Ishikawa (cell line): Measurements from ENCODE around the gene GRID2IP.

Experiments
- CEBPB ChIP-seq: IDR thresholded peaks from 2 replicates; pipeline ENCODE4 v1.6.1; 2012
- CREB1 ChIP-seq: IDR thresholded peaks from 2 replicates; pipeline ENCODE4 v1.6.1; 2012; ENCODE audit warnings: low read depth
- EGR1 ChIP-seq: IDR thresholded peaks from 2 replicates; pipeline ENCODE4 v1.6.1; 2012
- EP300 ChIP-seq: IDR thresholded peaks from 2 replicates; pipeline ENCODE4 v1.6.1; 2012; ENCODE audit warnings: borderline replicate concordance
- FOXM1 ChIP-seq: IDR thresholded peaks from 2 replicates; pipeline ENCODE4 v1.6.1; 2012; ENCODE audit warnings: low read depth, borderline replicate concordance
- MAX ChIP-seq: IDR thresholded peaks from 2 replicates; pipeline ENCODE4 v1.6.1; 2012
- NFIC ChIP-seq: IDR thresholded peaks from 2 replicates; pipeline ENCODE4 v1.6.1; 2012
- RAD21 ChIP-seq: IDR thresholded peaks from 2 replicates; pipeline ENCODE4 v1.6.1; 2012; ENCODE audit warnings: low read depth
- REST ChIP-seq: IDR thresholded peaks from 2 replicates; pipeline ENCODE4 v1.6.1; 2012; ENCODE audit warnings: low read depth, mild to moderate bottlenecking
- TAF1 ChIP-seq: IDR thresholded peaks from 2 replicates; pipeline ENCODE4 v1.6.1; 2012; ENCODE audit warnings: low read depth, mild to moderate bottlenecking
- TCF12 ChIP-seq: IDR thresholded peaks from 2 replicates; pipeline ENCODE4 v1.6.1; 2012; ENCODE audit warnings: low read depth
- TEAD4 ChIP-seq: IDR thresholded peaks from 2 replicates; pipeline ENCODE4 v1.6.1; 2012
- USF1 ChIP-seq: IDR thresholded peaks from 2 replicates; pipeline ENCODE4 v1.6.1; 2012
- YY1 ChIP-seq: IDR thresholded peaks from 2 replicates; pipeline ENCODE4 v1.6.1; 2012; ENCODE audit warnings: low read depth
- ZBTB7A ChIP-seq: IDR thresholded peaks from 2 replicates; pipeline ENCODE4 v1.6.1; 2012; ENCODE audit warnings: low read depth

GRID2IP gene

GRCh38 chr7:6508950-6509349 is 42.3 kb downstream of the GRID2IP start:
- no peak for TF ChIP-seq TAF1

GRCh38 chr7:6508539-6508938 is 42.7 kb downstream of the GRID2IP start:
- TF ChIP-seq TCF12 (no peak), ZBTB7A (no peak), FOXM1 (no peak)

- no peak for TF ChIP-seq TCF12
- TF ChIP-seq TAF1, result no peak
- TF ChIP-seq NFIC, result no peak
- TF ChIP-seq CREB1, result no peak
- TF ChIP-seq YY1, result no peak
- no peak for TF ChIP-seq EP300
- TF ChIP-seq CEBPB, result no peak
- TF ChIP-seq FOXM1, result no peak
- TF ChIP-seq USF1, result no peak
- no peak for TF ChIP-seq REST
- no peak for TF ChIP-seq TEAD4
- TF ChIP-seq MAX, result no peak
- TF ChIP-seq EGR1, result no peak
- TF ChIP-seq RAD21, result no peak
- TF ChIP-seq ZBTB7A, result no peak
These were observed 43.4 kb downstream of the GRID2IP start for GRCh38 chr7:6507906-6508305.

GRCh38 chr7:6505685-6506559 is 45.3 kb downstream of the GRID2IP start:
- no peak for TF ChIP-seq NFIC
- TF ChIP-seq RAD21, result no peak
- no peak for TF ChIP-seq TEAD4
- TF ChIP-seq USF1, result no peak
- TF ChIP-seq MAX, result no peak
- TF ChIP-seq ZBTB7A, result no peak
- no peak for TF ChIP-seq CEBPB
- no peak for TF ChIP-seq FOXM1
- TF ChIP-seq TCF12, result no peak
- no peak for TF ChIP-seq REST

GRCh38 chr7:6504996-6505395 is 46.3 kb downstream of the GRID2IP start:
- TF ChIP-seq YY1, result no peak
- TF ChIP-seq TAF1, result no peak
- TF ChIP-seq RAD21, result no peak
- TF ChIP-seq NFIC, result no peak
- no peak for TF ChIP-seq ZBTB7A
- TF ChIP-seq EGR1, result no peak
- TF ChIP-seq CREB1, result no peak
- TF ChIP-seq MAX, result no peak
- no peak for TF ChIP-seq EP300
- no peak for TF ChIP-seq TEAD4

GRCh38 chr7:6502886-6503285 is 48.4 kb downstream of the GRID2IP start:
- TF ChIP-seq USF1 (no peak), MAX (no peak), EP300 (no peak), CREB1 (no peak), TCF12 (no peak), REST (no peak), FOXM1 (no peak), CEBPB (no peak), RAD21 (no peak), EGR1 (no peak), NFIC (no peak), ZBTB7A (no peak), YY1 (no peak), TAF1 (no peak), TEAD4 (no peak)
